DMS 273 (cell line): ENCODE data around the gene GGN.

ENCODE experiments used
- DNase-seq: peaks from one replicate; lab custom pipeline; 2025; ENCODE audit not compliant: unreplicated experiment; lab: John Stamatoyannopoulos, UW

Gene GGN

DNA sequence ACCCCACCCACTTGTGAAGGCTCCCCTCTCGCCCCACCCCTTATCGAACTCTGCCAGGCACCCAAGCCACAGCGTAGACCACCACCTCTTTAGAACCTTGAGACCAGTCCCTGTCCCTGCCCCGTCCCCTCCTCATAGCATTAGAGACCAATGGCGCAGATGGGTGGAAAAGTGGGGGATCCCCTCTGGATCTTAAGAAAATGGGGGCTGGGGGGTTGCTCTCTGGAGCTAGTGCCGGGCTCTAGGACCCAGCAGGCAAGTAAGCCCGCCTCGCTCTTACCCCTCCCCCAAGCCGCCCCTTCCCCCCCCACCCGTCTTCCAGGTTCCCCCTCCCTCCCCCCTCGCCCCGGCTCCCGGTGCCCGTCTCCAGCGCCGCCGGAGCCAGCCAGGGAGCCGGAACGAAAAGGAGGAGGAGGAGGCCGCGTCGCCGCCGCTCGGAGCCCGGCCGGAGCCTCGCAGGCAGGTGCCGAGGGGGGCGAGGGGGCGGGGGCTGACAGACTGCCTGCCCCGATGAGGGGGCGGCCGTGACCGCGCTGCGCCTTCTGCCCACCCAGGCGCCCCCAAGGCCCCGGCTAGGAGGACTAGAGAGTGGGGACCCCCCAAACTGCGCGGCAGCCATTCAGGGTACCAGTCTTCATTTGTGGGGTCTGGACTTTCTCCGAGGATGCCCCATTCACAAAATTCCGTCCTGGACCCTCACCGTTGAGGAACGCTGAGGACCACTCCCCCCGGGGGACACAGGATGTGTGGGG lies 691 bp upstream of the GGN start, which contains the start of gene SPRED3:
Gene SPRED3, plus strand, starts transcription at position 349 of the 752 bp plus-strand sequence. CDS start 1,606 bp downstream, outside the sequence.
- DNase-seq: peak; percentile 61

DNA sequence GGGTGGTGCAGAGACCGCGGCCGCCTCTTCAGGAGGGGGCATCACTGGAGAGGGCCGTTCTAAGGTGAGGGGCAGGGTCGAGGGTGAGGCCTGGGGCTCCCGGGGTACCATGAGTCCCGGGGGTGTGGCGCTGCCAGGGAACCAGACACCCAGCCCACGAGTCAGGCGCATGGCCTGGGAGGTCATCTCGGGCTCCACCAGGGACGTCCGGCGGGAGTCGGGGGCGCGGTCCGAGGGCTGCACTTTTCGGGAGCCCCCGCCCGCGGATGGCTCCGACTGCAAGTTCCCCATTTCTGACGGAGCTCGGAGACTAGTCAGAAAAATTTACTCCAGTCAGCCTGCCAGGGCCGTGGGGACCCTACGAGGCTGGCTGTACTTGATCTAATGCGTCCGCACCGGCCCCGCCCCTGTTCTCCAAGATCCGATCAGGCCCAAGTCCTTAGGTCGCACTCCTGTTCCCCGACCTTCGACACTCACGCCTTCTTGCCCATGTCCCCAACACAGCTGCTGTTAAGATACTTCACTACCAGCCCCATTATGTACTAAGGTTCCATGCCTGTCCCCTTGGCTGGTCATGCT lies 774 bp downstream of the GGN start:
- DNase-seq: peak; percentile 72

DNA sequence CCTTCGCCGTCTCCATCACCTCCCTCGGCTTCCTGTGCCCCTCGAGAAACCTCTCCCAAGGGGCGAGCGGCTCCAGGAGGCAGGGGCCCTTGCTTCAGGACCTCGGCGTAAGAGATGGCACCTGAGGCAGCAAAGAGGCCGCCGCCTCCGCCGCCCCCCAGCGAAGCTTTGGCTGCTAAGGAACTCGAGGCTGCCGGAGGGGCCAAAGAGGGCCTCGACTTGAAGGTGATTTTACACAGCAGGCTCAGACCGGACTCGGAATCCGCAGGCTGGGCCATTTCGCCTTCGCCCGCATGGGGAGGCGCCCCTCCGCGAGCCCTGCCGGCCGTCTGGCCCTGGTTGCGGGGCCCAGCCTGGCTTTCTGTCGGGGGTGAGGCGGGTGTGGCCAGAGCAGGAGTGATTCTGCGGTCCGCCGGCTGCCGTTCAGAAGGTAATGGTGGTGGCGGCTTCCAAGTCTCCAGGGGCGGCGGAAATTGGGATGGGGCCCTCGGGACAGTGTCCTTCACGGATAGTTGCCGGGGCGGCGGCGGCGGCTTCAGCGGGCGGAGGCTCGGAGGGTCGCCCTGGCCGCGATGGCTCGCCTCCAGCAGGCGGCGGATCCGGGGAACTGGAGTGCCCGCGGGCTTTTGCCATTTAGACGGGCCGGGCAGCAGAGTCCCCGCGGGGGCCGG lies 1.4 kb downstream of the GGN start:
- DNase-seq: peak; percentile 57

DNA sequence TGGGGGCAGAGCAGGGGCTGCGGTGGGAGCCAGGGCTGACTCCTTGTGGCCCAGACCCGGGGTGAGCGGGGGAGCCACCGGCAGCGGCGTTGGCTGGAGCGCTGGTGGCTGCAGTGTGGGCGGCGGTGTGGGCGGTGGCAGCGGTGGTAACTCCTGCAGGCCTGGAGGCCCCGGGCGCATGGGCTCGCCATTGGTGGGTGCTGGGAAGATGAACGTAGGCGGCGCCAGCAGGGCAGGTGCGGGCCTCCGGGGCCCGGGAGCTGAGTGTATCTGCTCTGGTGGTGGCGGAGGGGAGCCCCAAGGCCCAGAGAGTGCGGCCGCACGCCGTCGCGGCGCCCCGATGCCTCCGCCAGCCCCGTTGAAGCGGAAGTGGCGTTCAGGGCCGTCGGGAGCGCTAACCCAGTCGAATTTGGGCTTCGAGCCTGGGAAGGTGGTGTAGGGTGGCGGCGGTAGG lies 2.0 kb downstream of the GGN start:
- DNase-seq: no peak

DNA sequence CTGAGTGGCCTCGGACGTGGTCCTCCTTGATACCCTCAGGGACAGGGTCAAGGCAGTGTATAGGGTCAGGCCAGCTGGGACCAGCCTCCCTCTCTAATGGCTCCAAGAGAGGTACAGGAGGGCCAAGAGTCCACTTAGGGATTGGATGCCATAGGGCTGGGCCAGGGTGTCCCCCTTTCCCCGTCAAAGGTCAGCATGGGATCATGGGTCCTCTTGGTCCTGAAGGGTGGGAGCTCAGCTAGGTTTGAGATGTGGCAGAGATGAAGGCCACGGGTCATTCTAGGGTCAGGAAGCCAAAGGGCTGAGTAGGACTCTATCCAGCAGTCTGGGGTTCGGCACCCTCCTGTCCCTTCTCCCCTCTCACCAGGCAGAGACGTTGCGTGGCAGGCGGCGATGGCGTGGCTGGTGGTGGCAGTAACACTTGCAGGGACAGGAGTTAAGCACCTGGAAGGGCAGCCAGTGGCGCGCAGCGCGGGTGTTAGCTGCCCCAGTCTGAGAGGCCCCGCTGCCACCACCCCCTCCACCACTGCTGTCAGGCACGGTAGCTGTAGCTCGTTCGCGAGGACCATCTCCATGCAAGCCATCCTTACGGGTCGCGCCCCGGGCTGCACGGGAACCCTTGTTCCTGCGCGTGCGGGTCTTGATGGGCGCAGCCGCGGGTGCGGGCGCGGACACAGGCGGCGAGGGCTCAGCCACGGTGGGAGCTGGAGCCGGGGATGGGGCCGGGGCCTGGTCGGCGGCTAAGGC lies 2.6 kb downstream of the GGN start:
- DNase-seq: no peak

DNA sequence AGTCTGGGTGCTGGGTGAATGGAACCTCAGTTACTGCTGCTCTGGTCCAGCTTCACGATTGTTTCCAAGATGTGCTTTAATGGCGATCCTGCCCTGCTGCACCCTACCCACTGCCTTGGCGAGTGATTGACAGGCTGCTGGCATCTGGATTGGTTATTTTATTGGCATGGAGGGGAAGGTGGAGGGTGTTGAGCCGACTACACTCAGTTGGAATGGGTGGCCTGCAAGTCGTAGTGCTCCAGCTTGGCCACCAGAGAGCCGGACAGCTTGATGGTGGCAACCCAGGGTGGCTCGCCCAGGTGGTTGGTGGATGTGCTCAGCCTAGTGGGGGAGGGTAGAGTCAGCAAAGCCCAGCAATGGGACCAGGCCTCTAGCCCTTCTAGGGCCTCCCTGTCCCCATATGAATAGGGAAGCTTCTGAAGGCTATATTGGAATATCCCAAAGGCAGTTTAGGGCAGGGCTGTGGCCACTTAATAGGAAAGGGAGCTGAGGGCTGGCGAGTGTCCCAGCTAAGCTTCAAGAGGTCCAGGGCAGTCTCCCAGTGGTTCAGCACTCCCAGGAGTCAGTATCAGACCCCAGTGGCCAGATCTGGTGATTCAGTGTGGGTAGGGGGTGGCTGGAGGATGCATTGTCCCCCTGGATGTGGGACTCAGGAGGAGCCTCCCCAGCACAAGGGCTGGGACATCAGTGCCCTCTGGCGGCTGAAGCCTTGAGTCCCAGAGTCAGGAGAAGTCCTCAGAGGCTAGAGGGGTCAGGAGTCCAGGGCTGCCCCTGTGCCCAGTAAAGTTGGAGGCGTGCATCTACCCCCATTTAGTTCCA lies 3.4 kb downstream of the GGN start:
- DNase-seq: peak; percentile 65

DNA sequence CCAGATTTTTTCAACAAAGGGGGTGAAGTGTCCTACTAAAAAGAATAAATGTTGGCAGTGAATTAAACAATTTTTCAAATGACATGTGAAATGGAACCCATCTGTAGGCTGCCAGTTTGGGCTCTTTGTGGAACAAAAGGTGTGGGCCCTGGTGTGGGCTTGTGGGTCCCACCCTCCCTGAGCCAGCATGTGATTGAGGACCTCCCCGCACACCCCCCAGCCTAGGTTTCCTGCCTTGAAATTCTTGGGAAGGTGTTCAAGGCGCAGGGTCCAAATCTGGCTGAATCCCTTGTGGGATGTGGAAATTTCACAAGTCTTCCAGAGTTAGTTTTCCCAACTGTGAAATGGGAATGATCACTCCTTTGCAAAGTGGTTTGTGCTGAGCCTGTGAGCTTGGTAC lies 4.1 kb downstream of the GGN start:
- DNase-seq: no peak

DNA sequence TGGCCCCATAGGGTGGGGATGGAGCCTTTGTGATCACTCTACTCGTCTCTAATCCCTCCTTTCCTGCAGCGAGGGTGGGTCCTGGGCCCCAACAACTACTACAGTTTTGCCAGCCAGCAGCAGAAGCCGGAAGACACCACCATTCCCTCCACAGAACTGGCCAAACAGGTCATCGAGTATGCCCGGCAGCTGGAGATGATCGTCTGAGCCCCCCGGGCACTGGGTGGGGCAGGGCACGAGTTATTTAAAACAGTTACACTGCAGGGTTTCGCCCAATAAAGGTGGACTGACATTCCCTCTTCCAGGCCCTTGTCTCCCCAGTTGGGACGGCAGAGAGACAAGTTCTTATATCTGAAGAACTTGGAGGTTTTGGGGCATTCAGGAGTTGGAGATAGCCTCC lies 4.7 kb downstream of the GGN start:
- no peak for DNase-seq

DNA sequence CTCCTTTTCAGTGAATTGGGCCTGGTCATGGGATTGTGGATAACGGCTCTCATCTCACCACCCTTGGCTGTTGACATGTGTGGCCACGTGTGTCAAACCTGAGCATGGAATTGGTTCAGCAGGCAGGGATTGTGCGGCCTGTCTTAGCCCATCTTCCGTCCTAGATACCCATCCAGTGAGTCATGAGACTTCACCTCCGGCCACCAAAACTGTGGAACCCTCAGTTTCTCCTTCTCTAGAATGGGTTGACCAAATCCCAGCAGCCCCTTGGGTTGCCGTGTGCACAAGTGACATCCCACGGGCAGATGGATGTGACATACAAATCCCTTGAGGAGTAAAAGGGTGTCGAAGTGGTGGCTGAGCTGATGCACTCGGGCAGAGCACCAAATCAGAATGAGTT lies 6.7 kb downstream of the GGN start:
- no peak for DNase-seq

DNA sequence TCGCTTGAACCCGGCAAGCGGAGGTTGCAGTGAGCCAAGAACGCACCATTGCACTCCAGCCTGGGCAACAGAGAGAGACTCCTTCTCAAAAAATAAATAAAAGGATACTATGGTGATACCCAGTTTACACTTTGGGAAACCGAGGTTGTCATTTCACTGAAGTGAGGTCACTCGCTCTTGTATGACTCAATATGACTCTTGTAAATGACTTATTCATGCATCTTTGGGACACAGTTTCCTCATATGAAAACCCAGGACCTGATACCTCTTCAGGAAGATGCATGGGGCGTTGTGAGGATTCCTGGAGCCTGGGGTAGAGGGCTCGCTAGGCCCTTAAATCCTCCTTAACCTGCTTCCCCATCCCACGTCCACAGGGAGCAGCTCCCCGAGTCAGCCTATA lies 9.0 kb downstream of the GGN start:
- no peak for DNase-seq

DNA sequence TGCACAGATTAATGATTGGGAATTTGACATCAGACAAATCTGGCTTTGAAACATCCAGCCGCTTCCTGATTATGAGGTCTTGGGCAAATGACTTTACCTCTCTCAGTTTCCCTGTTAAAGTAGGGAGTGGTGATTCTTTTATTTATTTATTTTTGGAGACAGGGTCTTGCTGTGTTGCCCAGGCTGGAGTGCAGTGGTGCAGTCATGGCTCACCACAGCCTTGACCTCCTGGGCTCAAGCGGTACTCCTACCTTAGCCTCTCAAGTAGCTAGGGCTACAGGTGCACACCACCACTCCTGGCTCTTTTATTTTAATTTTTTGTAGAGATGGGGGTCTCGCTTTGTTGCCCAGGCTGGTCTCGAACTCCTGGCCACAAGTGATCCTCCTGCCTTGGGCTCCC lies 10.8 kb downstream of the GGN start:
- DNase-seq: no peak

DNA sequence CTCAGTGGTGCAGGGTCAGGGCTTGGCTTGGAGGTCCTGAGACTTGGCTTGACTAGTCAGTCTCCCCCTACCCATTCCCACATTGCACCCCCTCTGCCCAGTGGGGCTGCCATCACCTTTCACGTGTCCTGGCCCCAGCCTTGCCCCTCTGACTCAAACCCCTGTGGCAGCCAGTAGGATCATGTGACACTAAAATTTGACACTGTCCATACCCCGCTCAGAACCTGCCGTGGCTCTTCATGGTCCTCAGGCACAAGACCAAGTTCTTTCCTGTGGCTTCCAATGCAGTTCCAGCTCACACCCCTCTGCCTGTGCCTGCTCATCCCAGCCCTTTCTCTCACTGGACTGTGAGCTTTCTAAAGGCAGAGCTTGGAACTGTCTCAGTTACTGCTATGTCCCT lies 11.3 kb downstream of the GGN start:
- no peak for DNase-seq

DNA sequence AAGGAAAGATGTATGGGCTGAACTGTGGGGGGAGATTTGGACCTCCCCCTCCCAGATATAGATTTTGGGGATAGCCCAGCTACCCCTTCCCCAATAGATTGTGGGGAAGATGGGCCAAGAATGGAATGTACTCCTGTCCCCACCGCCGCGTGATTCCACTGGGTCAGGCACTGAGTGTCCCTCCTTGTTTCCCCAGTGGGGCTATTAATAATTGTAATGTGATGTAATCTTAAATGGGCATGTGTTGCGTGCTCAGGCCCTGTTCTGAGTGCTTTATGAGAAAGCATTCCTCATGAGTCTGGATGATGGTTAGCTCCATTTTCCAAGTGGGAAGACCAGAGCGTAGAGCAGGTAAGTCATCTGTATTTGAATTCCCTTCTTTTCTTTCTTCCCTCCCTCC lies 12.1 kb downstream of the GGN start:
- DNase-seq: peak; percentile 47

DNA sequence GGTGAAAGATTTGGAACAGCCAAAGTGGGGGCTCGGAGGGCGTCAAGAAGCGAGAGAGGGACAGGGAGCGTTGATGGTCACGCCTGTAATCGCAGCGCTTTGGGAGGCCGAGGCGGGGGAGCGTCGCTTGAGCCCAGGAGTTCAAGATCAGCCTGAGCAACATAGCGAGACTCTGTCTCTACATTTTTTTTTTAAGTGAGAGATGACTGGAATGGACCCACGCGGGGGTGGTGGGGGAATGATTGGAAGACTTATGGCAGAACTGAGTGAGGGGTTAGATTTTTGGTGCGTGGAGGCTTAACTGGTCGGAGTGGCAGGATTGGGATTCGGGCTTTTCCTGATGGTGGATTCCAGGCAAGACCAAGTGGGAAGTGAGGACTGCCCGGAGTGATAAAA lies 12.7 kb downstream of the GGN start:
- no peak for DNase-seq

DNA sequence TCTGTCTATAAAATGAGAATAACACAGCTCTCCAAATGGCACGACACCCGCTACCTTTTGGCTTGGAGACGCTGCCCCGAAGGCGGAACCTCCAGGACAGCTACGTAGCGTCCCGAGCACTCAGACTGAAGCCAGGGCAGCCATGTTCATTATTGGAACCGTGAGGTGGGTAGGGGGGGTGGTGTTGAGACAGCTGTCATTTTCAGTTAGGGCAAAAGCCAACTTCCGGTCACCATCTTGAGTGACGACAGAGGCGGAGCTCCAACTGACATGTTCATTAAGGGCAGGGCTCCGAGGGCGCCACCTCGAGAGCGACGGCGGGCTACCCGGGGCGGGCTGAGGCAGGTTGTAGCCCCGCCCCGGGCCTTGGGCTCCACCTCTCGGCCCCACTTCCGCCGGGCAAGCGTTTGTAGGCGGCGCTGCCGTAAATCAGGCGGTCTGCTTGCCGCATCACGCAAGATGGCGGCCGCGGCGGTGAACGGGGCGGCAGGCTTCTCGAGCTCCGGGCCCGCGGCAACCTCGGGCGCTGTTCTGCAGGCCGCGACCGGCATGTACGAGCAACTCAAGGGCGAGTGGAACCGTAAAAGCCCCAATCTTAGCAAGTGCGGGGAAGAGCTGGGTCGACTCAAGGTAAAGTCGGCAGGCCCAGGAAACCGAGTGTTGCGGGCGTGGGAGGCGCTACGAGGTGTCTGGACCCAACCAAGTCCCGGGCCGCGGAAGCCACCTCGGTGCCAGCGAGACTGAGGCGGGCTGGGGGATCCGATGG lies 13.3 kb downstream of the GGN start, which contains the start of gene PSMD8:
Gene PSMD8, plus strand, starts transcription at position 240 of the 766 bp plus-strand sequence. Its CDS starts 31 bp downstream, at position 271.
- peak; percentile 100 for DNase-seq

DNA sequence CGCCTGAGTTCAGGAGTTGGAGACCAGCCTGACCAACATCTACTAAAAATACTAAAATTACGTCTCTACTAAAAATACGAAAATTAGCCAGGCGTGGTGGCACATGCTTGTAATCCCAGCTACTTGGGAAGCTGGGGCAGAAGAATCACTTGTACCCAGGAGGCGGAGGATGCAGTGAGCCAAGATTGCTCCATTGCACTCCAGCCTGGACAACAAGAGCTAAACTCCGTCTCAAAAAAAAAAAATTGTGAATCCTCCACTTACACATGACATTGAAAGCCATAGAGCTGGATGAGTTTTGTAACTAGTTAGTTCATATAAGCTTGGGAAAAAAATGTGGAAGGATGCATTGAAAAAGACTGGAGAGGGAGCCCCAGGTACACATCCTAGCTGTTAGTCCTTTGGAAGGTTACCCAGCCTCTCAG lies 13.9 kb downstream of the GGN start:
- DNase-seq: no peak

DNA sequence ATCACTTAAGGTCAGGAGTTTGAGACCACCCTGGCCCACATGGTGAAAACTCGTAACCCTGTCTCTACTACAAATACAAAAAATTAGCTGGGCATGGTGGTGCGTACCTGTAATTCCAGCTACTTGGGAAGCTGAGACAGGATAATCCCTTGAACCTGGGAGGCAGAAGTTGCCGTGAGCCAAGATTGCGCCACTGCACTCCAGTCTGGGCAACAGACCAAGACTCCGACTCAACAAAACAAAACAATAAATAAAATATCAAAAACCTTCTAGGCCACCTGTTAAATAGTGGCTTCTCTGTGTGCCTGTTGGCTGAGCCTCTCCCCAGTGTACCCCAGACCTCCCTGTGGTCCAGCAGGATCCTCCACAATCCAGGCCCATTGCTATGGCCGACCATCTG lies 16.8 kb downstream of the GGN start:
- no peak for DNase-seq

DNA sequence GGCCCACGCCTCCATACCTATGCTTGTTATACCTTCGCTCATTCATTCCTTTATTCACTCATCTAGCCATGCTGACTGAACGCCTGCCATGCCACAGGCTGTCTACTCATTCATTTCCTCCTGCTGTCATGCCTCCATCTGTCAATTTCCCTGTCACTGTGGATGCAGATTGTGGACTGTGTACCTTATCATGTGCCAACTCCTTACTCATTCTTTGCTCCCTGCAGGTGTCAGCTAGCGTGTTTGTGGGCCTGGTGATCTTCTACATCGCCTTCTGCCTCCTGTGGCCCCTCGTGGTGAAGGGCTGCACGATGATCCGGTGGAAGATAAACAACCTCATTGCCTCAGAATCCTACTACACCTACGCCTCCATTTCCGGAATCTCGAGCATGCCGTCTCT lies 17.5 kb downstream of the GGN start:
- peak; percentile 73 for DNase-seq

DNA sequence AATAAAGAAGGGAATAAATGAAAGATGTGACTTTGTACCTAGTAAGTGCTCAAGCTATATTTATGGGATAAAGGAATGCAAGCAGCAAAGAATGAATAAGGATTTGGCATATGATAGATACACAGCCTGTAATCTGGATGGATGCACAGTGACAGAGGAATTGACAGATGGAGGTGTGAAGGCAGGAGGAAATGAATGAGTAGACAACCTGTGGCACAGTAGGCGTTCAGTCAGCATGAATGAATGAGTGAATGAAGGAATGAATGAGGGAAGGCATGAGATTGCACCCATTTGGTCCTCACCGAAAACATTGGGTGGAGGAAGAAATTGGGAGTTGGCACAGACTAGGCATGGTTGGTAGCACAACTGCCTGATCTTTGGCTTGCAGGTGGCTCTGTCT lies 18.2 kb downstream of the GGN start:
- no peak for DNase-seq

DNA sequence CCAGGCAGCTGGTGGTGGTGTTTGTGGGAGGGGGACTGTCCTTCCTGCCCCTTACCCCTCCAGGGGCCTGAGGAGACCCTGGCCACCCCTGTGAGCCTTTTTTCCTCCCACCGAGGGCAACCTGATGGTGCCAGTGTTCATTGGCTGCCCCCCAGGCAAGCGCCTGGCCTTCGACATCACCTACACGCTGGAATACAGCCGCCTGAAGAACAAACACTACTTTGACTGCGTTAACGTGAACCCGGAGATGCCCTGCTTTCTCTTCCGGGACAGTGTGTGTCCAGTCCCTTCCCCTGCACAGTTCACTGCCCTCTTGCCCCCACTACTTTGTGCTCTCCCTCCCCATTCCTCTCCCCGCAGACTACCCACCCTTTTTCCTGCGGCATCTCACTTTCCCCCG lies 20.8 kb downstream of the GGN start:
- no peak for DNase-seq
